H1 (cell line): ENCODE data around the gene FGF12. TPM values are rescaled to one million over a fixed set of nuclear protein-coding genes. Genes with fewer than 3 reads are reported as not detected.

Experiments used
- CTCF ChIA-PET: fragments of 300-600 bp; sonication (Branson Sonifier 250); formaldehyde crosslinking; loops from one replicate; lab custom pipeline; 2021; ENCODE audit not compliant: partially characterized antibody; lab: Charles Lee
- POLR2A ChIA-PET: fragments of 300-600 bp; sonication (Branson Sonifier 250); formaldehyde crosslinking; loops from one replicate; lab custom pipeline; 2021; ENCODE audit warnings: inconsistent platforms; ENCODE audit not compliant: partially characterized antibody; lab: Charles Lee
- DNase-seq, 2 experiments: peaks; one replicate each; pipeline versions ENCODE4 v3.0.0 to v3.0.0-alpha.2; 2010 to 2022; ENCODE audit warnings: low spot score in 2 of 2, low read depth in 1 of 2, mixed read lengths in 1 of 2
- FAIRE-seq: peaks from 2 replicates; lab custom pipeline; 2011; peaks lifted over from hg19 to GRCh38; lab: Jason Lieb, UNC
- H2AFZ ChIP-seq: 2 replicates; pipeline ENCODE4 v1.8.1; 2012; ENCODE audit warnings: low read length, inconsistent platforms
- H2AK5ac ChIP-seq: 2 replicates; pipeline ENCODE4 v1.6.1; 2013; ENCODE audit warnings: low read depth, low read length
- H2BK120ac ChIP-seq: replicated peaks from 2 replicates; pipeline ENCODE3; 2013; ENCODE audit warnings: low read depth, low read length, inconsistent platforms
- H2BK12ac ChIP-seq: 2 replicates; pipeline ENCODE4 v1.6.1; 2013; ENCODE audit warnings: low read depth, low read length
- H2BK15ac ChIP-seq: 2 replicates; pipeline ENCODE4 v1.6.1; 2013; ENCODE audit warnings: low read length
- H2BK20ac ChIP-seq: 2 replicates; pipeline ENCODE4 v1.6.1; 2013; ENCODE audit warnings: low read length
- H2BK5ac ChIP-seq: 2 replicates; pipeline ENCODE4 v1.6.1; 2013; ENCODE audit warnings: low read depth, low read length
- H3K14ac ChIP-seq: 2 replicates; pipeline ENCODE4 v1.6.1; 2013; ENCODE audit warnings: inconsistent platforms; ENCODE audit not compliant: insufficient read length
- H3K18ac ChIP-seq: 2 replicates; pipeline ENCODE4 v1.6.1; 2013; ENCODE audit warnings: low read length; ENCODE audit errors: extremely low read depth
- H3K23ac ChIP-seq: 2 replicates; pipeline ENCODE4 v1.6.1; 2013; ENCODE audit warnings: inconsistent platforms; ENCODE audit not compliant: insufficient read length
- H3K23me2 ChIP-seq: 2 replicates; pipeline ENCODE4 v1.6.1; 2013; ENCODE audit warnings: low read depth, low read length
- H3K27ac ChIP-seq: 2 replicates; pipeline ENCODE4 v1.6.1; 2011; ENCODE audit warnings: low read depth, low read length, inconsistent platforms
- H3K27me3 ChIP-seq, 4 experiments: replicated peaks in 1 of 4; 1 replicate in 1 of 4; 2 replicates in 3 of 4; pipeline versions ENCODE4 v1.6.1 to v1.8.1; 2011 to 2013; ENCODE audit warnings: low read length in 3 of 4, mild to moderate bottlenecking in 3 of 4, inconsistent platforms in 2 of 4, mixed read lengths in 2 of 4, moderate library complexity in 1 of 4; ENCODE audit not compliant: control insufficient read depth in 3 of 4, insufficient read depth in 3 of 4; ENCODE audit errors: extremely low read depth in 1 of 4
- H3K36me3 ChIP-seq, 4 experiments: 2 replicates each; pipeline versions ENCODE4 v1.6.1 to v1.8.1; 2011 to 2013; ENCODE audit warnings: mild to moderate bottlenecking in 4 of 4, low read length in 3 of 4, moderate library complexity in 2 of 4, control low read depth in 1 of 4, inconsistent platforms in 1 of 4; ENCODE audit not compliant: insufficient read depth in 4 of 4, control insufficient read depth in 2 of 4
- H3K4ac ChIP-seq: replicated peaks from 2 replicates; pipeline ENCODE3; 2013; ENCODE audit warnings: low read length, low read depth, mixed read lengths, inconsistent platforms; ENCODE audit not compliant: insufficient read length
- H3K4me1 ChIP-seq, 4 experiments: replicated peaks in 1 of 4; 1 replicate in 1 of 4; 2 replicates in 3 of 4; pipeline versions ENCODE4 v1.6.1 to v1.8.1; 2011 to 2013; ENCODE audit warnings: low read length in 3 of 4, inconsistent platforms in 2 of 4, mixed read lengths in 1 of 4; ENCODE audit not compliant: insufficient read depth in 4 of 4, control insufficient read depth in 3 of 4
- H3K4me2 ChIP-seq, 2 experiments: 2 replicates each; pipeline versions ENCODE4 v1.6.1 to v1.8.1; 2011 to 2013; ENCODE audit warnings: low read depth in 2 of 2, low read length in 2 of 2, control low read depth in 1 of 2, inconsistent platforms in 1 of 2, mild to moderate bottlenecking in 1 of 2; ENCODE audit not compliant: insufficient read depth in 1 of 2
- H3K4me3 ChIP-seq, 4 experiments: fragments of 200-600, 300-600 bp in 1 of 4; sonication (generic), shearing (Covaris generic), sonication (Bioruptor Twin) in 1 of 4; 2 replicates each; pipeline versions ENCODE4 v1.5.1 to v1.8.1; 2011 to 2016; ENCODE audit warnings: low read length in 4 of 4, low read depth in 3 of 4, control low read depth in 2 of 4, inconsistent platforms in 2 of 4, mild to moderate bottlenecking in 2 of 4, mixed read lengths in 1 of 4, moderate library complexity in 1 of 4; ENCODE audit not compliant: insufficient read depth in 2 of 4; ENCODE audit errors: extremely low read depth in 1 of 4
- H3K56ac ChIP-seq: replicated peaks from 2 replicates; pipeline ENCODE3; 2013; ENCODE audit warnings: low read depth, mild to moderate bottlenecking, mixed read lengths, low read length, inconsistent platforms; ENCODE audit not compliant: insufficient read length
- H3K79me1 ChIP-seq: 2 replicates; pipeline ENCODE4 v1.6.1; 2013; ENCODE audit warnings: low read depth, low read length, control low read depth
- H3K79me2 ChIP-seq, 2 experiments: 2 replicates each; pipeline versions ENCODE4 v1.6.1 to v1.8.1; 2012 to 2013; ENCODE audit warnings: low read length in 2 of 2, mild to moderate bottlenecking in 2 of 2, inconsistent platforms in 1 of 2; ENCODE audit not compliant: insufficient read depth in 2 of 2, control insufficient read depth in 1 of 2
- H3K9ac ChIP-seq, 4 experiments: replicated peaks in 1 of 4; 1 replicate in 1 of 4; 2 replicates in 3 of 4; pipeline versions ENCODE4 v1.6.1 to v1.8.1; 2011 to 2013; ENCODE audit warnings: low read depth in 3 of 4, low read length in 3 of 4, control low read depth in 2 of 4, mild to moderate bottlenecking in 2 of 4, moderate library complexity in 2 of 4, inconsistent platforms in 1 of 4; ENCODE audit errors: extremely low read depth in 1 of 4
- H3K9me3 ChIP-seq, 2 experiments: 2 replicates each; pipeline versions ENCODE4 v1.6.1 to v1.8.1; 2012 to 2013; ENCODE audit warnings: mild to moderate bottlenecking in 2 of 2, moderate library complexity in 2 of 2, control low read depth in 1 of 2, inconsistent platforms in 1 of 2, low read depth in 1 of 2, low read length in 1 of 2, mixed read lengths in 1 of 2; ENCODE audit not compliant: insufficient read depth in 2 of 2
- H4K20me1 ChIP-seq, 2 experiments: replicated peaks in 1 of 2; 2 replicates each; pipeline versions ENCODE3 to v1.8.1; 2011 to 2013; ENCODE audit warnings: inconsistent platforms in 2 of 2, low read length in 2 of 2, mild to moderate bottlenecking in 1 of 2; ENCODE audit not compliant: insufficient read depth in 2 of 2, control insufficient read depth in 1 of 2
- H4K5ac ChIP-seq: 2 replicates; pipeline ENCODE4 v1.6.1; 2013; ENCODE audit warnings: low read length, low read depth, mixed read lengths, inconsistent platforms; ENCODE audit not compliant: insufficient read length
- H4K8ac ChIP-seq: 2 replicates; pipeline ENCODE4 v1.8.0; 2013; ENCODE audit warnings: mild to moderate bottlenecking, moderate library complexity, low read length, inconsistent platforms; ENCODE audit not compliant: insufficient read depth; ENCODE audit errors: extremely low read depth
- H4K91ac ChIP-seq: replicated peaks from 2 replicates; pipeline ENCODE3; 2013; ENCODE audit warnings: low read length, mixed read lengths, inconsistent platforms; ENCODE audit not compliant: insufficient read length
- CBX8 ChIP-seq: fragments of 300-800, 300-1000 bp; sonication (generic); IDR thresholded peaks from 2 replicates; pipeline ENCODE4 v1.7.1; 2016; ENCODE audit warnings: low read depth, low read length, borderline replicate concordance
- TAF1 ChIP-seq: IDR thresholded peaks from 2 replicates; pipeline ENCODE4 v1.6.1; 2011; ENCODE audit warnings: mild to moderate bottlenecking, low read depth, low read length
- TAF7 ChIP-seq: optimal IDR thresholded peaks from 2 replicates; pipeline ENCODE3; 2011; ENCODE audit warnings: low read depth, mild to moderate bottlenecking, inconsistent platforms, low read length, moderate library complexity, borderline replicate concordance
- WGBS, 2 experiments: shearing (Covaris generic) in 1 of 2; methylation state at CpG; one replicate each; pipeline versions ENCODE4 v1.1.6 to v1.1.7; 2013 to 2015; ENCODE audit warnings: low lambda C conversion rate in 2 of 2, mixed read lengths in 2 of 2, inconsistent platforms in 1 of 2, low coverage in 1 of 2, missing lambda C conversion rate in 1 of 2; ENCODE audit not compliant: insufficient replicate concordance in 2 of 2, insufficient coverage in 1 of 2, insufficient read length in 1 of 2; ENCODE audit errors: extremely low coverage in 1 of 2, missing lambda C conversion rate in 1 of 2; 5-methylcytosine and 5-hydroxymethylcytosine counted together
- polyA plus RNA-seq, 7 experiments: library from polyadenylated mRNA; depleted of rRNA in 3 of 7; stranded (reverse) in 5 of 7; unstranded in 2 of 7; fragments of >200 nt in 5 of 7; fragments of 200-250 nt in 2 of 7; gene quantifications; 1 replicate in 5 of 7; 2 replicates in 1 of 7; 4 replicates in 1 of 7; pipeline versions ENCODE4 v1.2.1 to v1.2.3, GENCODE V29; 2011 to 2013; ENCODE audit warnings: missing spikeins in 2 of 7, mixed read lengths in 2 of 7
- total RNA-seq: library from RNA; stranded (reverse); fragmentation: NEBNext Ultra II Directional; extraction: Animal tissue kit (Norgen Biotek cat#: 25700); gene quantifications from 2 replicates; pipeline ENCODE4 v1.2.1, GENCODE V29; 2021

FGF12 gene
- total and polyA plus RNA-seq, 2 of the 8 experiments (the other 6 are each of a cell fraction or from before 2014, with no cell fraction given): 4.1 to 16.6 TPM

DNA sequence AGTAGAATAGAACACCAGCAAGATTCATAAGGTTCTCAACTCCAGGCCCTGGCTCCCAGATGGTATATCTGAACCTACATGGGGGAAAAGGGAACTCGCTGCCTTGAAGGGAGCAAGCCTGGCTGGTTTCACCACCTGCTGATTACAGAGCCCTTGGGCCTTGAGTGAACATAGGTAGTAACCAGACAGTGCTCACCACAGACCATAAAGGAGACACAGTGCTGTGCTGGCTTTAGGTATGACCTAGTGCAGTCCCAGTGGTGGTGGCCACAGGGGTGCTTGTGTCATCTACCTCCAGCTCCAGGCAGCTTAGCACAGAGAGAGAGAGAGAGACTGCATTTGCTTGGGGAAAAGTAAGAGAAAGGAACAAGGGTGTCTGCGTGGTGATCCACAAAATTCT is 409.8 kb downstream of the FGF12 start:
- Histone ChIP-seq H4K20me1 (no peaks in the 10 kb centered on the region), H3K27ac (no peak overlapping the region), H3K23ac (no peak overlapping the region), H3K4me3 (no peak overlapping the region), H3K79me2 (no peaks in the 10 kb centered on the region), H2BK20ac (no peak overlapping the region), H3K4ac (no peak overlapping the region), H3K27me3 (no peaks in the 10 kb centered on the region), H3K4me1 (no peaks in the 10 kb centered on the region; a peak in 1 of 7 replicates), H3K14ac (no peak overlapping the region), H3K23me2 (no peaks in the 10 kb centered on the region), H2BK120ac (no peak overlapping the region), H3K9ac (no peak overlapping the region), H3K9me3 (no peaks in the 10 kb centered on the region)
- CTCF ChIA-PET: interaction anchor here (0.6 to 1.9 kb wide), 5 partner anchors 17 to 269 kb away, joined by 3 to 5 read pairs (median 4); no protein-coding TSS in a partner anchor
- DNase-seq: no peak
- no peak for TF ChIP-seq TAF7
- TF ChIP-seq TAF1: no peak
- no peak for TF ChIP-seq CBX8
- TF ChIP-seq, all 59 proteins: peak for 0
- H2BK12ac ChIP-seq: no peak overlapping the region
- FAIRE-seq: no peak
- no peaks in the 10 kb centered on the region for H3K79me1 ChIP-seq
- no peak overlapping the region for H3K4me2 ChIP-seq
- H4K5ac ChIP-seq: no peak overlapping the region
- no peak overlapping the region for H3K56ac ChIP-seq
- no peak overlapping the region for H2BK5ac ChIP-seq
- WGBS, 2 experiments: 84% methylated on average over 2 of the region's 2 CpGs; no CpG with 5 or more reads in 1 of the 2 experiments
- no peak overlapping the region for H3K18ac ChIP-seq
- H2BK15ac ChIP-seq: no peak overlapping the region
- H2AFZ ChIP-seq: no peak overlapping the region
- POLR2A ChIA-PET: no interaction called here
- no peak overlapping the region for H2AK5ac ChIP-seq
- no peak overlapping the region for H4K8ac ChIP-seq
- H4K91ac ChIP-seq: no peak overlapping the region
- no peaks in the 10 kb centered on the region for H3K36me3 ChIP-seq
